MCF 10A (cell line): ENCODE data around the gene MAN2C1. TPM values are rescaled to one million over a fixed set of nuclear protein-coding genes. Genes with fewer than 3 reads are reported as not detected.

ENCODE experiments used
- BruUV-seq: library from RNA; stranded (reverse); fragments of 400-500 nt; replicated peaks from 2 replicates; lab custom pipeline; 2021; lab: Mats Ljungman, UMichigan
- CTCF ChIA-PET: fragments of 300-600 bp; sonication (Branson Sonifier 250); formaldehyde crosslinking; extraction: SDS; loops from one replicate; lab custom pipeline; 2021; ENCODE audit warnings: antibody characterized with exemption, inconsistent platforms; lab: Yijun Ruan, JAX
- POLR2A ChIA-PET: fragments of 300-600, 350-650 bp; sonication (Branson Sonifier 250); formaldehyde crosslinking; extraction: SDS; loops from one replicate; lab custom pipeline; 2020; ENCODE audit warnings: antibody characterized with exemption, inconsistent platforms; lab: Yijun Ruan, JAX
- DNase-seq: peaks from one replicate; pipeline ENCODE4 v3.0.0-alpha.2; 2018; ENCODE audit not compliant: unreplicated experiment
- H3K27ac Mint-ChIP-seq: one replicate; pipeline ENCODE4 v1.8.0; 2022; ENCODE audit warnings: mild to moderate bottlenecking, low read depth, mixed read lengths; ENCODE audit not compliant: unreplicated experiment
- H3K27me3 Mint-ChIP-seq: one replicate; pipeline ENCODE4 v1.8.0; 2022; ENCODE audit warnings: mixed read lengths; ENCODE audit not compliant: insufficient read depth, unreplicated experiment
- H3K36me3 Mint-ChIP-seq: one replicate; pipeline ENCODE4 v1.8.0; 2022; ENCODE audit warnings: mild to moderate bottlenecking, moderate library complexity, mixed read lengths; ENCODE audit not compliant: insufficient read depth, unreplicated experiment
- H3K4me1 Mint-ChIP-seq: one replicate; pipeline ENCODE4 v1.8.0; 2022; ENCODE audit warnings: mixed read lengths; ENCODE audit not compliant: insufficient read depth, unreplicated experiment
- H3K4me3 Mint-ChIP-seq: one replicate; pipeline ENCODE4 v1.8.0; 2022; ENCODE audit warnings: mild to moderate bottlenecking, moderate library complexity, mixed read lengths; ENCODE audit not compliant: unreplicated experiment
- H3K9me3 Mint-ChIP-seq: one replicate; pipeline ENCODE4 v1.8.0; 2022; ENCODE audit warnings: mixed read lengths; ENCODE audit not compliant: unreplicated experiment
- CTCF ChIP-seq: fragments of 200-600 bp; IDR thresholded peaks from one replicate; pipeline ENCODE4 v1.8.0; 2022; ENCODE audit warnings: antibody characterized with exemption, mild to moderate bottlenecking; ENCODE audit not compliant: unreplicated experiment
- intact Hi-C: fragments of 100-400 bp; cut with micrococcal nuclease; formaldehyde crosslinking; loops from 2 replicates; pipeline ENCODE4 v1.14.1; 2022
- total RNA-seq: library from RNA; stranded (reverse); gene quantifications from 2 replicates; pipeline ENCODE4 v1.2.3, GENCODE V29; 2022

Gene MAN2C1
- total RNA-seq, 1 experiment from 2014 or later = 163 TPM

DNA sequence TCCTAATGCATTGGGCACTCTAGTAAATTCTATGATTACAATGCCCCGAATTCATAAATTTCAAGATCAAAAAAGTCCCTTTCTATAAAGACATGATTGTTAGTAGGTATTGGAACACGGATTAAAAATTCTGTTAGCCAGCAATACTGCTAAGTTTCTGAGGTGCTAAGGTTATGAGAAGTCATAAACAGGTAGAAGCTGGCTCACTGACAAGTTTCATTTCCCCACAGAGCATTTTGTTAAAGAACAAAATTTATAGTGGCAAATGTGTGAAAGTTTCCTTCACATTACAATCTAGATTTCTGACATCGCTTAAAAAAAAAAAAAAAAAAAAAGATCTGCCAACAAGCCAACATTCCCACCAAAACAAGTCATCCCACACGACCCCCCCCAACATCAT is 12.4 kb upstream of the MAN2C1 start:
- POLR2A ChIA-PET = interaction anchor here (1.1 to 1.3 kb wide), 3 partner anchors 10 to 51 kb away, joined by 3 to 6 read pairs (median 3); partner anchors contain the start of gene MAN2C1
- Mint-ChIP-seq H3K36me3 (peaks cover 100% of the 10 kb centered on the region), H3K4me3 (no peak overlapping the region), H3K4me1 (no peaks in the 10 kb centered on the region), H3K27me3 (no peaks in the 10 kb centered on the region), H3K27ac (no peak overlapping the region), H3K9me3 (no peaks in the 10 kb centered on the region)
- CTCF ChIA-PET = interaction anchor here (0.6 to 2.4 kb wide), 3 partner anchors 13 to 28 kb away, joined by 3 to 8 read pairs (median 4); partner anchors contain the start of gene MAN2C1
- no peak for TF ChIP-seq CTCF
- no TSS peak for BruUV-seq
- intact Hi-C loops = no loop called here
- no peak for DNase-seq

DNA sequence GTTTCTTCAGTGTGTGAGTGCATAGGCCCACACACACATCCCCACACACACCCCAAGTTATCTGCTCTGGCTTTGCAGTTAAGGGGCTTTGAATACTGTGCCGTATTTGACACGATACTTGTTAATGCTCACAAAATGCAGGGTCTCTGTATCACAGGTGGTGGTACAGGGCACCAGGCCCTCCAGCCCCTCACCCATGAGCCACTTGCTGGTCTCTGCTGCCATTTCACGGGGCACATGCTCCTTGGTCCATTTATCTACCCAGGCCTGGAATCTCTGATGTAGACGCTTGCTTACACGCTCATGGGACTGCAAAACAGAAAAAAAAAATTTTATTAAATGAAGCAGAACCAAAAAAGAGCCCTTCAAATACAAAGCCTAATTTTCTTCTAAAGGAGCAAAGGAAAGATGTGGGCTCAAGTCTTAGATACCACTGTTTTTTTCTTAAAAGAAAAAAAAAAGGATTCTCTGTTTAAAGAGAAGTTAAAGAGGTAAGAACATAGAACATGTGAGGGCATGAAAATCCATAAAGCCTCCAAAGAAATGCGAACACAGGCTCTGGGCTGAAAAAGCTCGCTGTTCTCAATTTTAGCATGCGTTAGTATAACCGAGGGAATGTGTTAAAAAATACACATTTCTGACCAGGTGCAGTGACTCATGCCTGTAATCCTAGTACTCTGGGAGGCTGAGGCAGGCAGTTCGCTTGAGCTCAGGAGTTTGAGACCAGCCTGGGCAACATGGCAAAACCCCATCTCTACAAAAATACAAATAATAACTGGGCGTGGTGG is 3.7 kb upstream of the MAN2C1 start:
- ChIA-PET CTCF (interaction anchor here (0.7 kb wide), 1 partner anchor 154 kb away, joined by 3 read pairs; no protein-coding TSS in a partner anchor), POLR2A (interaction anchor here (0.7 to 7.5 kb wide), 2 partner anchors 19 to 82 kb away, joined by 3 to 245 read pairs; partner anchors contain the start of gene SIN3A)
- H3K36me3 Mint-ChIP-seq = peaks cover 79% of the 10 kb centered on the region
- no peak for TF ChIP-seq CTCF
- H3K4me1 Mint-ChIP-seq = peaks cover 8% of the 10 kb centered on the region
- no peak overlapping the region for H3K4me3 Mint-ChIP-seq
- BruUV-seq = no TSS peak
- DNase-seq = no peak
- H3K27ac Mint-ChIP-seq = no peak overlapping the region
- intact Hi-C loops = no loop called here
- no peaks in the 10 kb centered on the region for H3K9me3 Mint-ChIP-seq
- H3K27me3 Mint-ChIP-seq = no peaks in the 10 kb centered on the region

DNA sequence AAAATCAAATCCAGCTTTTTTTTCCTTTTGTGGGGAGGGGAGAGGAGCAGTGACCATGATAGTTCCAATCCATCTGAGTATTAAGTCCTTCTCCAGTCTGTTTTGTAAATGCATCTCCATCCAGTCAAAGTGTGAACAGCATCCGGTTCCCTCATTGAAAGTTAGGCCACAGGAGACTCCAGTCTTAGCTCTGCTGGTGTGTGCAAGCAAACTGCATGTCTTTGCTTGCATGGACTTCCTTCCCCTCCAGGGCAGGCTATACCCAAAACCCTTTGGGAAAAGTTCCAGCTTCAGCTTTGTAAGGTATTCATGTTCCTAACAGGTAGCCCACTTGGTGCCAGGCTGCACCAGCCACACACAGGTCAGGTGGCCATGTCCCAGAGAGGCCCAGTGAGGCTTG is 3.1 kb upstream of the MAN2C1 start:
- peaks cover 75% of the 10 kb centered on the region for H3K36me3 Mint-ChIP-seq
- ChIA-PET CTCF (no interaction called here), POLR2A (interaction anchor here (0.7 to 7.5 kb wide), 5 partner anchors 10 to 82 kb away, joined by 3 to 245 read pairs (median 3); partner anchors contain the start of gene SIN3A)
- no peak for DNase-seq
- no peak overlapping the region for H3K27ac Mint-ChIP-seq
- BruUV-seq = no TSS peak
- H3K4me3 Mint-ChIP-seq = no peak overlapping the region
- no peaks in the 10 kb centered on the region for H3K9me3 Mint-ChIP-seq
- peaks cover 8% of the 10 kb centered on the region for H3K4me1 Mint-ChIP-seq
- intact Hi-C loops = no loop called here
- no peaks in the 10 kb centered on the region for H3K27me3 Mint-ChIP-seq
- no peak for TF ChIP-seq CTCF
